K562 (cell line): ENCODE data around the gene DAB2IP. TPM values are rescaled to one million over a fixed set of nuclear protein-coding genes. Genes with fewer than 3 reads are reported as not detected.

Experiments
- ATAC-seq: fragments of 200-7000 bp; cut with Tn5 transposase; 3 replicates; pipeline ENCODE4 v1.9.1; 2020; ENCODE audit warnings: moderate library complexity
- BruUV-seq: library from RNA; stranded (reverse); fragments of 400-500 nt; replicated peaks from 2 replicates; lab custom pipeline; 2021; lab: Mats Ljungman, UMichigan
- CTCF ChIA-PET: fragments of 300-600 bp; formaldehyde crosslinking; extraction: SDS; loops from one replicate; lab custom pipeline; 2021; ENCODE audit warnings: low intra/inter-chr PET ratio; lab: Yijun Ruan, JAX
- POLR2A ChIA-PET: fragments of 300-600, 350-650 bp; sonication (Branson Sonifier 250); formaldehyde crosslinking; extraction: SDS; loops from one replicate; lab custom pipeline; 2021; ENCODE audit warnings: antibody characterized with exemption, inconsistent platforms; lab: Yijun Ruan, JAX
- DNase-seq, 4 experiments: peaks; one replicate each; pipeline versions ENCODE4 v3.0.0 to v3.0.0-alpha.2; 2011 to 2018; ENCODE audit warnings: low spot score in 3 of 4, mixed read lengths in 3 of 4; ENCODE audit errors: extremely low read depth in 1 of 4
- FAIRE-seq: peaks from 2 replicates; lab custom pipeline; 2011; peaks lifted over from hg19 to GRCh38; lab: Jason Lieb, UNC
- H2AFZ ChIP-seq: 2 replicates; pipeline ENCODE4 v1.6.0; 2011; ENCODE audit warnings: low read depth, low read length, control low read depth, inconsistent platforms
- H3K27ac ChIP-seq: fragments of 200-600 bp; 3 replicates; pipeline ENCODE4 v1.8.0; 2011; ENCODE audit warnings: low read depth, mild to moderate bottlenecking, control low read depth, inconsistent platforms, low read length, moderate library complexity, mixed read lengths; ENCODE audit errors: extremely low read depth
- H3K27me3 ChIP-seq, 2 experiments: fragments of 300-600 bp in 1 of 2; 2 replicates in 1 of 2; 3 replicates in 1 of 2; pipeline versions ENCODE4 v1.6.0 to v1.8.0; 2011; ENCODE audit warnings: inconsistent platforms in 2 of 2, low read length in 2 of 2, mild to moderate bottlenecking in 1 of 2, mixed read lengths in 1 of 2, moderate library complexity in 1 of 2; ENCODE audit not compliant: control insufficient read depth in 2 of 2, insufficient read depth in 2 of 2
- H3K36me3 ChIP-seq: fragments of 300-600 bp; 3 replicates; pipeline ENCODE4 v1.8.0; 2011; ENCODE audit warnings: mild to moderate bottlenecking, low read length, inconsistent platforms; ENCODE audit not compliant: control insufficient read depth, insufficient read depth
- H3K4me1 ChIP-seq, 2 experiments: fragments of 200-600 bp in 1 of 2; replicated peaks in 1 of 2; 2 replicates in 1 of 2; 3 replicates in 1 of 2; pipeline versions ENCODE4 v1.5.1 to v1.8.0; 2011; ENCODE audit warnings: inconsistent platforms in 2 of 2, low read length in 2 of 2, mild to moderate bottlenecking in 1 of 2, mixed read lengths in 1 of 2, moderate library complexity in 1 of 2; ENCODE audit not compliant: control insufficient read depth in 2 of 2, insufficient read depth in 2 of 2
- H3K4me2 ChIP-seq: 2 replicates; pipeline ENCODE4 v1.6.1; 2011; ENCODE audit warnings: low read length, control low read depth, inconsistent platforms, mixed read lengths; ENCODE audit not compliant: insufficient read depth
- H3K4me3 ChIP-seq: fragments of 200-600 bp; sonication (generic), shearing (Covaris generic); 2 replicates; pipeline ENCODE4 v1.5.1; 2016; ENCODE audit warnings: control low read depth, inconsistent platforms
- H3K79me2 ChIP-seq: fragments of 200-600 bp; 3 replicates; pipeline ENCODE4 v1.8.0; 2011; ENCODE audit warnings: low read length, inconsistent platforms; ENCODE audit not compliant: control insufficient read depth, insufficient read depth
- H3K9ac ChIP-seq, 2 experiments: 2 replicates each; pipeline versions ENCODE4 v1.6.0 to v1.6.1; 2011; ENCODE audit warnings: low read depth in 2 of 2, low read length in 2 of 2, control low read depth in 1 of 2, inconsistent platforms in 1 of 2, mild to moderate bottlenecking in 1 of 2, mixed read lengths in 1 of 2; ENCODE audit not compliant: insufficient read depth in 1 of 2
- H3K9me1 ChIP-seq: one replicate; pipeline ENCODE4 v1.6.0; 2011; ENCODE audit warnings: inconsistent platforms, mild to moderate bottlenecking, low read length, moderate library complexity; ENCODE audit not compliant: control insufficient read depth, insufficient read depth
- H3K9me3 ChIP-seq: replicated peaks from 2 replicates; pipeline ENCODE4 v1.5.1; 2011; ENCODE audit warnings: low read depth, low read length, inconsistent platforms; ENCODE audit not compliant: control insufficient read depth, insufficient read depth
- H4K20me1 ChIP-seq: replicated peaks from 2 replicates; pipeline ENCODE4 v1.6.1; 2011; ENCODE audit warnings: low read length, inconsistent platforms, mixed read lengths; ENCODE audit not compliant: control insufficient read depth, insufficient read depth
- HMGN3 ChIP-seq: IDR thresholded peaks from 2 replicates; pipeline ENCODE4 v1.6.1; 2011; ENCODE audit warnings: borderline replicate concordance, low read depth, mild to moderate bottlenecking, mixed read lengths, low read length; ENCODE audit not compliant: insufficient read length; ENCODE audit errors: extremely low read depth
- MTA1 ChIP-seq: fragments of 450-650 bp; IDR thresholded peaks from 2 replicates; pipeline ENCODE4 v1.6.1; 2017; ENCODE audit warnings: borderline replicate concordance
- TARDBP ChIP-seq: fragments of 450-650 bp; IDR thresholded peaks from 2 replicates; pipeline ENCODE4 v1.6.1; 2016
- ZBTB17 ChIP-seq: fragments of 450-650 bp; formaldehyde crosslinking; IDR thresholded peaks from 2 replicates; pipeline ENCODE4 v1.4.0; 2020; ENCODE audit warnings: mild to moderate bottlenecking
- ZNF217 ChIP-seq: sonication (generic); formaldehyde crosslinking; IDR thresholded peaks from 2 replicates; pipeline ENCODE4 v1.8.0; 2022; ENCODE audit warnings: mild to moderate bottlenecking, missing genetic modification reagents
- WGBS: fragments of 100-300 bp; shearing (Covaris generic); methylation state at CpG from one replicate; pipeline ENCODE4 v1.1.6; 2016; ENCODE audit warnings: low coverage, mixed read lengths; ENCODE audit not compliant: insufficient coverage; ENCODE audit errors: missing lambda C conversion rate; 5-methylcytosine and 5-hydroxymethylcytosine counted together
- in situ Hi-C: fragments of 300-500 bp; cut with MboI; formaldehyde crosslinking; loops from 4 replicates; pipeline ENCODE4 v1.15.0; 2018; ENCODE audit warnings: inconsistent platforms, mixed read lengths
- intact Hi-C: fragments of 100-400 bp; cut with micrococcal nuclease; formaldehyde crosslinking; loops from 2 replicates; pipeline ENCODE4 v1.14.2; 2022
- polyA plus RNA-seq, 8 experiments: library from polyadenylated mRNA; depleted of rRNA in 4 of 8; stranded (reverse) in 5 of 8; unstranded in 3 of 8; fragments of >200 nt; fragmentation: Nextera tagmentation in 2 of 8; fragmentation: Illumina TruSeq in 1 of 8; extraction: Ambion mirVana in 2 of 8; extraction: Trizol in 1 of 8; gene quantifications; 2 replicates each; pipeline versions ENCODE4 v1.2.1 to v1.2.3, GENCODE V29; 2011 to 2014; ENCODE audit warnings: inconsistent platforms in 1 of 8, missing spikeins in 1 of 8
- total RNA-seq, 7 experiments: library from RNA; depleted of rRNA in 6 of 7; stranded (reverse); fragments of >200 nt in 6 of 7; fragmentation: Illumina TruSeq in 2 of 7; extraction: Trizol in 2 of 7; gene quantifications; 2 replicates each; pipeline versions ENCODE4 v1.2.1 to v1.2.3, GENCODE V29; 2011 to 2021; ENCODE audit warnings: low replicate concordance in 1 of 7
- TF ChIP-seq, protein P1 (sequence below): fragments of 250-450 bp; sonication (Bioruptor Pico); IDR thresholded peaks from 2 replicates; pipeline ENCODE4 v1.8.0; 2022; ENCODE audit warnings: moderate library complexity, mild to moderate bottlenecking, inconsistent platforms
- TF ChIP-seq, protein P2 (sequence below): fragments of 200-800 bp; sonication (Bioruptor generic); IDR thresholded peaks from 2 replicates; pipeline ENCODE4 v1.6.1; 2017; ENCODE audit warnings: missing genetic modification characterization, missing compliant biosample characterization
- TF ChIP-seq, protein P3 (sequence below): fragments of 450-650 bp; formaldehyde crosslinking; IDR thresholded peaks from 2 replicates; pipeline ENCODE4 v1.4.0; 2022; ENCODE audit warnings: missing genetic modification characterization

Gene DAB2IP
- total and polyA plus RNA-seq, 9 of the 15 experiments (the other 6 are each of a cell fraction or from before 2014, with no cell fraction given) = 0.04 to 0.31 (median 0.08) TPM; not detected in 5

DNA sequence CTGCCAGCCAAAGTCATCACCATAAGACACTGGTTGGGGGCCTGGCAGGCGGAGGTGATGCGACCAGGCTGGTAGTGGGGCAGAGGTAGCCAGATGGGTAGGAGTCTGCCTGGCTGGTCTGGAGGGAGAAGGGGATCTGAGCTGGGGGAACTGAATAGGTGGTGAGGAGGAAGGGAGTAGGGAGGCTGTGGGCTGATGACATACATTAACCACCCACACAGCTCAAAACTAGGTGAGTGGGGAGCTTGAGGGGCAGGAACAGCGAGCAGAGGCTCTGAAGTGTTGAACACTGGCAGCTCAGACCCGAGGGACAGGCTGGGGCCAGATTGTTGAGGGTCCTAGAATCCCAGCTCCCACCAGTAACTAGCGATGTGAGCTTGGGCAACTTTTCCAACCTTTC, 81.0 kb downstream of the DAB2IP start:
- in situ Hi-C loops (no loop called here), intact Hi-C loops (no loop called here)
- DNase-seq (no peak), ATAC-seq (no peak), FAIRE-seq (no peak)
- Histone ChIP-seq H3K36me3 (no peaks in the 10 kb centered on the region), H3K9me3 (no peaks in the 10 kb centered on the region), H3K4me3 (no peak overlapping the region), H3K4me1 (peaks cover 0 to 3% of the 10 kb centered on the region in 2 experiments; a peak in 1 of 5 replicates), H2AFZ (no peak overlapping the region), H3K9ac (no peak overlapping the region), H3K27me3 (peaks cover 10 to 71% of the 10 kb centered on the region in 2 experiments; a peak in 3 of 5 replicates), H3K27ac (no peak overlapping the region), H3K9me1 (no peaks in the 10 kb centered on the region), H3K4me2 (no peak overlapping the region), H3K79me2 (no peaks in the 10 kb centered on the region), H4K20me1 (no peaks in the 10 kb centered on the region; the same call in 1 of the 2 replicates)
- TF ChIP-seq, protein P1, sequence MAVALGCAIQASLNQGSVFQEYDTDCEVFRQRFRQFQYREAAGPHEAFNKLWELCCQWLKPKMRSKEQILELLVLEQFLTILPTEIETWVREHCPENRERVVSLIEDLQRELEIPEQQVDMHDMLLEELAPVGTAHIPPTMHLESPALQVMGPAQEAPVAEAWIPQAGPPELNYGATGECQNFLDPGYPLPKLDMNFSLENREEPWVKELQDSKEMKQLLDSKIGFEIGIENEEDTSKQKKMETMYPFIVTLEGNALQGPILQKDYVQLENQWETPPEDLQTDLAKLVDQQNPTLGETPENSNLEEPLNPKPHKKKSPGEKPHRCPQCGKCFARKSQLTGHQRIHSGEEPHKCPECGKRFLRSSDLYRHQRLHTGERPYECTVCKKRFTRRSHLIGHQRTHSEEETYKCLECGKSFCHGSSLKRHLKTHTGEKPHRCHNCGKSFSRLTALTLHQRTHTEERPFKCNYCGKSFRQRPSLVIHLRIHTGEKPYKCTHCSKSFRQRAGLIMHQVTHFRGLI (CRISPR knock-in tag) = no peak
- TF ChIP-seq ZNF217 (CRISPR knock-in tag) (no peak), ZBTB17 (CRISPR knock-in tag) (no peak), MTA1 (no peak), HMGN3 (no peak), TARDBP (no peak)
- TF ChIP-seq, protein P2, sequence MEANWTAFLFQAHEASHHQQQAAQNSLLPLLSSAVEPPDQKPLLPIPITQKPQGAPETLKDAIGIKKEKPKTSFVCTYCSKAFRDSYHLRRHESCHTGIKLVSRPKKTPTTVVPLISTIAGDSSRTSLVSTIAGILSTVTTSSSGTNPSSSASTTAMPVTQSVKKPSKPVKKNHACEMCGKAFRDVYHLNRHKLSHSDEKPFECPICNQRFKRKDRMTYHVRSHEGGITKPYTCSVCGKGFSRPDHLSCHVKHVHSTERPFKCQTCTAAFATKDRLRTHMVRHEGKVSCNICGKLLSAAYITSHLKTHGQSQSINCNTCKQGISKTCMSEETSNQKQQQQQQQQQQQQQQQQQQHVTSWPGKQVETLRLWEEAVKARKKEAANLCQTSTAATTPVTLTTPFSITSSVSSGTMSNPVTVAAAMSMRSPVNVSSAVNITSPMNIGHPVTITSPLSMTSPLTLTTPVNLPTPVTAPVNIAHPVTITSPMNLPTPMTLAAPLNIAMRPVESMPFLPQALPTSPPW (CRISPR knock-in tag) = no peak
- TF ChIP-seq, protein P3, sequence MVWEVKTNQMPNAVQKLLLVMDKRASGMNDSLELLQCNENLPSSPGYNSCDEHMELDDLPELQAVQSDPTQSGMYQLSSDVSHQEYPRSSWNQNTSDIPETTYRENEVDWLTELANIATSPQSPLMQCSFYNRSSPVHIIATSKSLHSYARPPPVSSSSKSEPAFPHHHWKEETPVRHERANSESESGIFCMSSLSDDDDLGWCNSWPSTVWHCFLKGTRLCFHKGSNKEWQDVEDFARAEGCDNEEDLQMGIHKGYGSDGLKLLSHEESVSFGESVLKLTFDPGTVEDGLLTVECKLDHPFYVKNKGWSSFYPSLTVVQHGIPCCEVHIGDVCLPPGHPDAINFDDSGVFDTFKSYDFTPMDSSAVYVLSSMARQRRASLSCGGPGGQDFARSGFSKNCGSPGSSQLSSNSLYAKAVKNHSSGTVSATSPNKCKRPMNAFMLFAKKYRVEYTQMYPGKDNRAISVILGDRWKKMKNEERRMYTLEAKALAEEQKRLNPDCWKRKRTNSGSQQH (CRISPR knock-in tag) = no peak
- no TSS peak for BruUV-seq
- 4% methylated on average over 4 of the region's 5 CpGs for WGBS
- POLR2A ChIA-PET = interaction anchor here (0.5 to 1.0 kb wide), 4 partner anchors 16 to 470 kb away, joined by 3 read pairs; no protein-coding TSS in a partner anchor
- CTCF ChIA-PET = no interaction called here
